HepG2 (cell line): ENCODE results near the gene ANKRD11. TPM values are rescaled to one million over a fixed set of nuclear protein-coding genes. Genes with fewer than 3 reads are reported as not detected.

Experiments used
- EED ChIP-seq: sonication (generic); formaldehyde crosslinking; IDR thresholded peaks from 2 replicates; pipeline ENCODE4 v1.5.0; 2020; ENCODE audit warnings: mild to moderate bottlenecking, missing genetic modification reagents
- FLYWCH1 ChIP-seq: sonication (generic); formaldehyde crosslinking; IDR thresholded peaks from 2 replicates; pipeline ENCODE4 v1.8.1; 2023; ENCODE audit warnings: mild to moderate bottlenecking, missing genetic modification reagents
- HIVEP1 ChIP-seq: sonication (generic); formaldehyde crosslinking; IDR thresholded peaks from 2 replicates; pipeline ENCODE4 v1.4.0; 2020; ENCODE audit warnings: mild to moderate bottlenecking, missing genetic modification reagents
- HNRNPL ChIP-seq: fragments of 200-400 bp; formaldehyde crosslinking; IDR thresholded peaks from 2 replicates; pipeline ENCODE4 v1.6.1; 2017; ENCODE audit warnings: mild to moderate bottlenecking, low read depth, low read length
- NONO ChIP-seq, 2 experiments: fragments of 450-650 bp in 1 of 2; sonication (generic) in 1 of 2; formaldehyde crosslinking in 1 of 2; IDR thresholded peaks in 1 of 2; conservative IDR thresholded peaks in 1 of 2; 2 replicates each; pipeline versions ENCODE4 v1.6.1 to v1.8.0; 2017 to 2022; ENCODE audit warnings: mild to moderate bottlenecking in 1 of 2, missing genetic modification reagents in 1 of 2, moderate library complexity in 1 of 2
- PBX2 ChIP-seq: IDR thresholded peaks from 2 replicates; pipeline ENCODE4 v1.6.1; 2016; ENCODE audit warnings: control low read depth
- POGZ ChIP-seq: sonication (generic); formaldehyde crosslinking; IDR thresholded peaks from 2 replicates; pipeline ENCODE4 v1.4.0; 2020; ENCODE audit warnings: mild to moderate bottlenecking, missing genetic modification reagents
- SKI ChIP-seq: fragments of 450-650 bp; IDR thresholded peaks from one replicate; pipeline ENCODE4 v1.6.1; 2018; ENCODE audit warnings: mild to moderate bottlenecking; ENCODE audit not compliant: partially characterized antibody
- ZBTB7B ChIP-seq: sonication (generic); formaldehyde crosslinking; IDR thresholded peaks from 2 replicates; pipeline ENCODE4 v1.4.0; 2020; ENCODE audit warnings: missing genetic modification reagents
- ZNF275 ChIP-seq: sonication (generic); formaldehyde crosslinking; IDR thresholded peaks from 2 replicates; pipeline ENCODE4 v1.8.0; 2022; ENCODE audit warnings: missing genetic modification reagents, mild to moderate bottlenecking, inconsistent platforms, borderline replicate concordance
- ZNF609 ChIP-seq: sonication (generic); formaldehyde crosslinking; IDR thresholded peaks from 2 replicates; pipeline ENCODE4 v1.4.0; 2020; ENCODE audit warnings: mild to moderate bottlenecking, missing genetic modification reagents, borderline replicate concordance
- ZNF740 ChIP-seq: sonication (generic); formaldehyde crosslinking; IDR thresholded peaks from 2 replicates; pipeline ENCODE4 v1.4.0; 2020; ENCODE audit warnings: missing genetic modification reagents
- polyA plus RNA-seq, 8 experiments: library from polyadenylated mRNA; depleted of rRNA in 3 of 8; stranded (reverse) in 7 of 8; unstranded in 1 of 8; fragments of >200 nt; fragmentation: Illumina TruSeq in 4 of 8; extraction: Trizol in 4 of 8; gene quantifications; 2 replicates each; pipeline versions ENCODE4 v1.2.1 to v1.2.3, GENCODE V29; 2011 to 2016; ENCODE audit warnings: low read depth in 4 of 8, missing spikeins in 1 of 8, mixed read lengths in 1 of 8; ENCODE audit not compliant: insufficient read depth in 1 of 8
- total RNA-seq, 5 experiments: library from RNA; depleted of rRNA; stranded (reverse); fragments of >200 nt; fragmentation: Illumina TruSeq; extraction: Trizol; gene quantifications; 2 replicates each; pipeline ENCODE4 v1.2.3, GENCODE V29; 2016; ENCODE audit warnings: low read depth in 1 of 5
- TF ChIP-seq, protein P1 (sequence below), 2 experiments: sonication (generic) in 1 of 2; formaldehyde crosslinking in 1 of 2; IDR thresholded peaks; 2 replicates each; pipeline versions ENCODE4 v1.6.1 to v1.9.0; 2014 to 2022; ENCODE audit warnings: antibody characterized with exemption in 1 of 2, borderline replicate concordance in 1 of 2, inconsistent platforms in 1 of 2, low read depth in 1 of 2, missing genetic modification reagents in 1 of 2

Gene ANKRD11
- total and polyA plus RNA-seq, 2 of the 13 experiments (the other 11 are each of a cell fraction or from before 2014, with no cell fraction given), result 21.4 to 38.4 TPM

DNA sequence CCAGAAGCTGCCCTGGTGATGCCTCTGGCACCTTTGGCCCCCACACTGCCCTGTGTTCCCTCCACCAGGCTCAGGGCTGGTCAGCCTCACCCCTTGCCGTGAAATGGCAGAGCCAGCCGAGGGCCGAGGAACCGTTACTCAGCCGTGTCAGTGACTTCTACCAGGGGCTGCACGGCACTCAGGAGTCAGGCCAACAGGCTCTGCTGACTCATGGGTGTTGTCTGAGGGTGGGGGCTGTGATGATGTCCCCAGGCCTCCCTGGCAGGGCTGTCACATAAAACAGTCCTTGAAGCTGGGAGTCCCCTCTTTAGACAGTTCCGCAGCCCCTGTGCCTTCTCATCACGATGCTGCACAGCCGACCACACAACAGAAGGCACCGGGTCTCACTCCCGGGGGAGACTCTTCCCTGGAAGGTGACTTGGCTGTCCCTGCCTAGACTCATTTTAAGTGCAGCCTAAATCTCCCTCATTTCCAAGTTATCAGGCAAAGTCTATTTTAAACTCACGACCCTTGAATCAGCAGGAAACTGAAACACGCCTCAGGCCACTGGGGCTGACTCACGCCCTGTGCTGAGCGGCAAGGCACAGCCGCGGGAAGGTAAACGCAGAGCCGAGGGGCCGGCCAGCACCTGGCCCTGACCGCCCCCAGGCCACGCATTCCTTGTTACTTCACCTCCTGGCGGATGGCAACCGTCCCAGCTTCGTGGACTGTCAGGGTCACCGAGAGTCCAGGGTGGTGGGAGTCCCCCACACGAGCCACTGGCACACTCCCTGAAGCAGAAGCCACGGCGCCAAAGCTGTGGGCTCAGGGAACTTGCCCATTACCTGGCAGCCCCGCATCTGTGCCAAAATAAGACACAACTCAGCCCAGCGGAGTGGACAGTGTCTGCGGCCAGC lies 170.2 kb downstream of the ANKRD11 start (continued):
- TF ChIP-seq, protein P1, sequence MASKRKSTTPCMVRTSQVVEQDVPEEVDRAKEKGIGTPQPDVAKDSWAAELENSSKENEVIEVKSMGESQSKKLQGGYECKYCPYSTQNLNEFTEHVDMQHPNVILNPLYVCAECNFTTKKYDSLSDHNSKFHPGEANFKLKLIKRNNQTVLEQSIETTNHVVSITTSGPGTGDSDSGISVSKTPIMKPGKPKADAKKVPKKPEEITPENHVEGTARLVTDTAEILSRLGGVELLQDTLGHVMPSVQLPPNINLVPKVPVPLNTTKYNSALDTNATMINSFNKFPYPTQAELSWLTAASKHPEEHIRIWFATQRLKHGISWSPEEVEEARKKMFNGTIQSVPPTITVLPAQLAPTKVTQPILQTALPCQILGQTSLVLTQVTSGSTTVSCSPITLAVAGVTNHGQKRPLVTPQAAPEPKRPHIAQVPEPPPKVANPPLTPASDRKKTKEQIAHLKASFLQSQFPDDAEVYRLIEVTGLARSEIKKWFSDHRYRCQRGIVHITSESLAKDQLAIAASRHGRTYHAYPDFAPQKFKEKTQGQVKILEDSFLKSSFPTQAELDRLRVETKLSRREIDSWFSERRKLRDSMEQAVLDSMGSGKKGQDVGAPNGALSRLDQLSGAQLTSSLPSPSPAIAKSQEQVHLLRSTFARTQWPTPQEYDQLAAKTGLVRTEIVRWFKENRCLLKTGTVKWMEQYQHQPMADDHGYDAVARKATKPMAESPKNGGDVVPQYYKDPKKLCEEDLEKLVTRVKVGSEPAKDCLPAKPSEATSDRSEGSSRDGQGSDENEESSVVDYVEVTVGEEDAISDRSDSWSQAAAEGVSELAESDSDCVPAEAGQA (IDR thresholded peaks at IDR 0.05; ENCODE audit: low read depth), result no peak
- TF ChIP-seq, protein P1 (CRISPR knock-in tag; IDR thresholded peaks at IDR 0.05; ENCODE audit: borderline replicate concordance), result no peak
- no peak for TF ChIP-seq NONO (IDR thresholded peaks at IDR 0.05)
- TF ChIP-seq NONO (CRISPR knock-in tag; conservative IDR thresholded peaks at IDR 0.05), result no peak
- peak; percentile 39 for TF ChIP-seq SKI
- no peak for TF ChIP-seq ZNF740 (CRISPR knock-in tag)
- peak; percentile 62; the same call in 1 of the 2 replicates for TF ChIP-seq POGZ (CRISPR knock-in tag)
- no peak for TF ChIP-seq HIVEP1 (CRISPR knock-in tag)
- TF ChIP-seq ZNF275 (CRISPR knock-in tag), result no peak
- TF ChIP-seq HNRNPL, result no peak
- no peak for TF ChIP-seq PBX2
- TF ChIP-seq FLYWCH1 (CRISPR knock-in tag), result no peak
- no peak for TF ChIP-seq EED
- TF ChIP-seq ZNF609, result no peak
- peak; percentile 62 for TF ChIP-seq ZBTB7B (CRISPR knock-in tag)
